Prostate gland (tissue), 2 donors: Measurements from ENCODE around the gene GASK1A.

Source experiments
- CTCF ChIP-seq, 4 experiments: fragments of 200-600 bp in 2 of 4; fragments of 450-650 bp in 2 of 4; sonication (generic) in 2 of 4; IDR thresholded peaks; 1 replicate in 3 of 4; 2 replicates in 1 of 4; pipeline ENCODE4 v1.5.1; 2016 to 2019; ENCODE audit warnings: antibody characterized with exemption in 4 of 4, mild to moderate bottlenecking in 2 of 4, moderate library complexity in 2 of 4
- POLR2A ChIP-seq: fragments of 450-650 bp; IDR thresholded peaks from one replicate; pipeline ENCODE4 v1.6.1; 2016; ENCODE audit warnings: antibody characterized with exemption, mild to moderate bottlenecking

DNA sequence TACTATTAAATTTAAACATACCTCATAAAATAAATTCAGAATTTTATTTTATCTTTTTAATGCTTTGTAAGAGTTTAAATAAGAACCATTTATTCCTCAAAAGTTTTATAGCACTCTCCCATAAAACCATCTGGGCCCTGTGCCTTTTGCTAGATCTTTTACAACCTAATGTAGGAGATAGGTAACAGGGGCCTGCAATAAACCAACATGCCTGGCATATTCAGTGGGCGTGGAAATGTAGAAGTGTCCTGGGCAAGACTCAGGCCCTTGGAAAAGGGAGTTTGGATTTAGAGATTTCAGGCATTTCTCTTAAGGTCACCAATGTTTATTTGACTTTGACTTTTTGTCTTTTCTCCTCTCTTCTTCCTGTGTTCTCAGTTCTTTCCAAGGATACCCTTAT lies 80.3 kb downstream of the GASK1A start:
- no peak for TF ChIP-seq CTCF (IDR thresholded peaks at IDR 0.05)
- no peak for TF ChIP-seq POLR2A
